Glomerular visceral epithelial cell (primary cell): ENCODE results near the gene IFI44L.

ENCODE experiments used
- DNase-seq: peaks from one replicate; pipeline ENCODE4 v3.0.0-alpha.2; 2016; ENCODE audit errors: extremely low spot score

The IFI44L gene

GRCh38 chr1:78619803-78620579 is at the start of gene IFI44L:
TSS of gene IFI44L (plus strand) at chr1:78620448. CDS start at chr1:78627916, 7,468 bp downstream.
- DNase-seq: peak; percentile 49

DNA sequence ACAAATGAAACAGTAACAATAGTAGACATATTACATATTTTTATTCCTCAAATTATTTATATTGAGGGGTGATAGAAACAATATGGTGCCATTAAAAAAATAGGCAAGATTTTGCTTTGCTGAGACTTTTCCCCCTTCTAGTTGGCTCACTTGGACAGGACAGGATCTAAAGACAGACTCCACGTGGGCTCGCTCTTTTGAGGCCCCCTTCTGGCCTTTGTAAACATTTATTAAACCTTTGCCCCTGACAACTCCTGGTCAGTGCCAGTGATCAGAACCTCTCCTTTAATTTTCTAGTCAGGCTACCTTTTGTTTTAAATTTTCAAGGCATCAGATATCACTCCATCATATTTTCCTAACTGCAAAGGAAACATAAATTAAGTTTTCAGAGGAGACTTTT is 49.7 kb upstream of the IFI44L start:
- DNase-seq: no peak

DNA sequence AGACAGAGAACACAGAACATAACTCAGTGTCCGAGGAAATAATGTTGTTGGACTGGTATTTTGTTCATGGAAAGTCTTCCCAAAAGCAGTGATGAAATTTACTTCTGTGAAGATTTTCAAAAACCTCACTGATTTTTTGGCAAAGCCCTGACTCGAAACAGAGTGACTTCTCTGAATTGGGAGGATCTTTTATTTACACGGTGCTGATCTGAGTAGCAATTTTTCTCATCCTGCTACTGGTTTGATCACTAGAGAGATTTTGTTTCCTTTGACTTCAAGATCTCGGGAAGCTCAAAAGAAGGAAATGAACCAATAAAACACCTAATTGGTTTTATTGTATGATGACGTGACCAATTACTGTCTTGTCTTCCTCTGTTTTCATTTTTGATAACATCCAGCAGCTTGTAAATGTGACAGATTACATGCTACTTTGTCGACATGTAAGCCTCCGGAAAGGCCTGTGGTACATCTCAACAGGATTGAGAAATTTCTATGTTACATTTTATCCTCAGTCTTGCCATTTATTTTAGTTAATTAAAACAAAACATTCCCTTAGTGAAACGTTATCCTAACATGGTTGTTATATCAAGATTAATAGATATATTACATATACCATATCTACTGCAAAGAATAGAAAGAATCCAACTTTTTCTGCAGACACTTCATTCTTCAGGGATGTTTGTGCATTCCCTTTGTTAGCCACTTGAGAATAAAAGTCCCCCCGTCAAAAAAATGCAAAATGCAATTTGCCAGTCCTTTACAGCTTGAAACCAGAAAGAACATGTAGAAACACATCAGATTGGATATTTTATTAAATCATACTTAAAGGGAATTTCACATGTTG is 42.8 kb upstream of the IFI44L start:
- no peak for DNase-seq

DNA sequence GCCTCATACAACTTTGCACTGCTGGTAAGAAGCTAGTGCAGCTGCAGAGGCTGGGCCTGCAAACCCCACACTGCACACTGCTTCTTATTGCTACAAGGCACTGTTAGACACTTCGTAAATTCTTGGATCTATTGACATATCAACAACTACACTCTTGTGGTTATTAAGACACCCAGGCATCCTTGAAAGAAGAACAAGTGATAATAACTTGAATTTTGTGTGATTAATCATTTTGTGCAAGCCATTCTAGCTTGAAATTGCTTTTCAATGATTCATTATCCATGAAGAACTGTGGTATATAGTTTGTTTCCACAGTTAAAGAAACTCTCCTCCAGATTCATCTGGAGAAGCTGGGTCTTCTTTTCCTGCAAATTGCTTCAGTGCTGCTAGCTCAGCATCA is 33.7 kb upstream of the IFI44L start:
- peak; percentile 61 for DNase-seq

GRCh38 chr1:78587211-78587610 is 33.0 kb upstream of the IFI44L start:
- DNase-seq: no peak

DNA sequence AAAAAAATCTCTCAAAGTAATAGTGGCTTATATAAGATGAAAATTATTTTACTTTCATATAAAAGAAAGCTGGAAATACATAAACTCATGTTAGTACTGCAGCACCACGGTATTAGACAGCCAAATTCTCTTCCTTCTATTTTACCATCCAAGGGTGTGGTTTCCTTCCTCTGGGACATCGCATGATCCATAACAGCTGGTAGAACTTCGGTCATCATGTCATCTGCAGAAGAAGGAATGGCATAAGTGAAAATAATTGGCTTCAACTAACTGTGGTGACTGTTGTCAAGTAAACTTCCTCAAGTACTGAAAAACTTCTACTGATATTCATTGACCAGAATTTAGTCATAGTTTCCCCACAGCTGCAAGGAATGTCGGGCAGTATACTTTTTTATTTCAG is 28.3 kb upstream of the IFI44L start:
- no peak for DNase-seq

DNA sequence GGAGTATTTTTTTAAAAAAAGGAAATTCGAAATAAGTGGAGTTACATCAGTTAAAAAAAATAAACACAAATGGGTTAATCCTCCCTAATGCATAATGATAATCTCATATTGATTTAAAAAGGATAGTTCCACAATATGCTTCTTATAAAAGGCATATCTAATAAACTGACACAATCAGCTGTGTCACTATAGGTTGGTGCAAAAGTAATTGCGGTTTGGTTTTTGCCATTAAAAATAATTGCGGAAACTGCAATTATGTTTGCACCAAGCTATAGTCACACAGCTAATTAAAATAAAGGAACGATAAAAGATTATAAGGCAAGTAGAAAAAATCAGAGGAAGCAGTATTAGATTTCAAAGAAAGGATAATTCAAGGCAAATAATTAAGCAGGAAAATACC is 21.0 kb upstream of the IFI44L start:
- no peak for DNase-seq

DNA sequence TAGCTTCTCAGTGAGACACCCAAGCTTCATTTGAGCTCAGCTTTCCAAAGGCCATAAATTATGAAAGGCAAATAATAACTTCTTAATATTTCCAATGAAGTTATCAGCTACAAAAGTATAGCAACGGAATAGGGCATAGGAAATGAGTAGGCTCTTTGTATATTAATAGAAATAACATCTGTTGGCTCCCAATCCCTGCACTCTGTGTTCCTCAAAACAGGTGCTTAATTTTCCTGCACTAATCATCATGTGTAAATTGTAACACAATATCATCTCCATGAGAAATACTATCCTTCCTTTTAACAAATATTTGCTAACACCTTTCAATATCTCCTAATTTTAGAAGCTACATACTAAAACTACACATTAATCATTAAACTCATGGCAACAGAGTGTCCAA is 19.2 kb upstream of the IFI44L start:
- no peak for DNase-seq

DNA sequence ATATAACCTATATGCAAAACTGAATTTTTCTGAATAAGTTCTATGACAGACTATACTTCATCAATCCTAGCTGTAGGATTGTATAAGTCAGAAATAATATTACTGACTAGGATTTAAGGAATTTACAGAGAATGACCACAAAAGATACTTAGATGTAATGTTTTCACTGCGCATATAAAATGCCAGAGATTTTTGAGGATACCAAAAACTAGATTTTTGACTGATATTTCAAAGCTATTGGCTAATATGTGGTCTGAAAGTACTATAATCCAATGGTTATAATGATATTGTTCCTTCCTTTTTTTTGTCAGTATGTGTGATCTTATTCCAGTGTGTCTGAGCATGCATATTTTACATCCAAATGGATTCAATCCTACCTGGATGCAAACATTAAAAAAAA is 17.0 kb upstream of the IFI44L start:
- no peak for DNase-seq

- no peak for DNase-seq
These were observed 15.6 kb upstream of the IFI44L start for GRCh38 chr1:78604643-78605042.

DNA sequence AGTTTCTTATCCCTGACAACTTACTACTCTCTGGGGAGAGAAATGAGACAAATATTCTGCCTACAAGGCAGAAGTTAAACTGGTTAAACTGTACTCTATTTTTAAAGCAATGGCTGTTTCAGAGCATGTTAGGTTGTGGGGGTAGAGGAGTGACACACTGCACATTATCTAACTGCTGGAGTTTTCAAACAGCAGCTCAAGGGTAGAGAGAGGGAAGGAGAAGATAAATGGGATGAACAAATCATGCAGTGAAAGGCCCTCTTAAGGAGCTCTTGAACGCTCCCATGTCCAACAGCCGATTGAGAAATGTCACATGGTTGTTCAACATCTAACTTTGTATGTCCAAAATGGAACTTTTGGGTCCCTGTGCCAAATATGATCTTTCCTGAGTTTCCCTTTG is 14.0 kb upstream of the IFI44L start:
- no peak for DNase-seq

DNA sequence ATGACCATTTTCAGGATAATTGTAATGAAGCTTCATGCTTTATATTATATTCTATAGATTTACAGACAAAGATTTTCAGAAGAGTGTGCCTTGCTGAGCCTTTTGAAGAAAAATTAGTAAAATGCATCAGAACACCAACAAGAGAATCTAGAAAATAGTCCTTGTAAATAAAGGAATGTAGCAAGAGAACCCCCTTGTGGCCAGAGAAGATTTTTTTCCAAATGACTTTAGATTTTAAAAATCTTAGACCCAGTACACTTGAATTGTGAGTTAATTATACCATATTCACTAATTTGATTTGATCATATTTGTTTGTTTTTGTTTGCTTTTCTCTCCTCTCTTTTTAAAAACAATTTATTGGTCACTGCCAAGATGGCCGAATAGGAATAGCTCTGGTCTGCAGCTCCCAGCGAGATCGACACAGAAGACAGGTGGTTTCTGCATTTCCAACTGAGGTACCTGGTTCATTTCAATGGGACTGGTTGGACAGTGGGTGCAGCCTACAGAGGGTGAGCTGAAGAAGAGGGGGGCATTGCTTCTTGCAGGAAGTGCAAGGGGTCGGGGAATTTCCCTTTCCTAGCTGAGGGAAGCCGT is 12.8 kb upstream of the IFI44L start:
- peak; percentile 31 for DNase-seq

GRCh38 chr1:78607944-78608343 is 12.3 kb upstream of the IFI44L start:
- DNase-seq: no peak

DNA sequence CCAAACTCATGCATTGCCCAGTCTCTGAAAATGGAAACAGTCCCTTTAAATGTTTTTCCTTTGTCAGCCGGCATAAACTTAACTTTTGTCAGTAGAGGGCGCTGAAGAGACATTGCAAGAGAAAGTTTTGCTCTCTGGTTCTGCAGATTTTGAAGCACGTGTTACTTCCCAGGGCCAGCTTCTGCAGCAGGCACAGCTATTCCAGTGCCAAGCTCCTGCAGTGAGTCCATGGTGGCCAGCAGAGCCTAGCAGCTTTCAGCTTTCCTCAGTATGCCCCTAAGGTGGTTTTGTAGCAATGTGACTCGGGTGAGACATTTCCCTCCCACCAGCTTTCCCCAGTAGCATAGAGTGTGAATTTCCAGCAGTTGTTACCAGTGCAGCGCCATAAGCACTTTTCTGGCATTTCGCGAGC is 2.6 kb upstream of the IFI44L start:
- peak; percentile 82 for DNase-seq

DNA sequence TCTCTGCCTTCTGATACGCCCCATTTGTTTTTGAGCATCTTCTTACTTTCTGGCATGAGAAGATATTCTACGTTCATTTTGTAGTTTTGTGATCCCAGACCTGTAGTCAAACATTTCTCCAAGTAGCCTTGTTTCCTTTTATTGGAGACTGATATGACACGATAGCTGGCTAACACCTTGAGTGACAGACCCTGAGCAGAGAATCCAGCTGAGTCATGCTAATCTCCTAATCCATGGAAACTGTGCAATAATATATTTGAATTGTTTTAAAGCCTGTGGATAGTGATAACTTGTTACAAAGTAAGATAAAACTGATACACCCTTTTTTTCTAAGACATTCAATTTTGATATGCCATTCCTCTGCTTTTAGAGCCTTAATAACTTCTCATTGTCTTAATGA is 1.2 kb upstream of the IFI44L start:
- DNase-seq: no peak

- no peak for DNase-seq
These were observed 824 bp upstream of the IFI44L start for GRCh38 chr1:78619446-78619802.

DNA sequence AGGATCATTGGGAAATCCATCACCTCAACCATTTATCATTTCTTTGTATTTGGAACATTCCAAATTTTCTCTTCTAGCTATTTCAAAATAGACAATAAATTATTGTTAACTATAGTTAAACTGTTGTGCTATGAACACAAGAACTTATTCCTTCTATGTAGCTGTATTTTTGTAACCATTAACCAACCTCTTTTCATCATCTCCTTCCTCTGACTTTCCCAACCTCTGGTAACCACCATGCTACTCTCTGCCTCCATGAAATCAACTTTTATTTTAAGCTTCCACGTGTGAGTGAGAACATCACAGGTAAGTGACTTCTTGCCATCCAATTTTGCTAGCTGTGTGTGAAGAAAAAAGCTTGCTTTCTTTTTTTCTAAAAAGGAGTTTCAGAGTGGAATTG is 418 bp downstream of the IFI44L start:
- DNase-seq: peak; percentile 13

DNA sequence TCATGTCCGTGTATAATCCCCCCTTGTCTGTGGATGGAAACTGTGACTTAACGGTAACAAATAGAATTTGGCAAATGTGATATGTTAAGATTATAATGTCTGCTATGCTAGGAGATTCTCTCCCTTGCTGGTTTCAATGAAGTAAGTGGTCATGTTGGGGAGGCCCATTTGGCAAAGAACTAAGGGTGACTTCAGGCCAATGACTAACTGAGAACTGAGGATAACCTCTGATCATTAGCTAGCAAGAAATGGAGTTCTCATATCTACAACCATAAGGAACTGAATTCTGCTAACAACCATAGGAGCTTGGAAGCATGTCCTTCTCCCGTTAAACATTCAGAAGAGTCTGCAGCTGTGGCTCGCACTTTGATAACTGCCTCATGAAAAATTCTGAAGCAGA is 2.3 kb downstream of the IFI44L start:
- DNase-seq: no peak

- no peak for DNase-seq
These were observed 3.8 kb downstream of the IFI44L start for GRCh38 chr1:78624035-78624434.

- DNase-seq: no peak
These were observed 7.1 kb downstream of the IFI44L start for GRCh38 chr1:78627321-78627720.

- no peak for DNase-seq
These were observed 10.4 kb downstream of the IFI44L start for GRCh38 chr1:78630600-78630999.

GRCh38 chr1:78633209-78633608 is 13.0 kb downstream of the IFI44L start:
- no peak for DNase-seq

DNA sequence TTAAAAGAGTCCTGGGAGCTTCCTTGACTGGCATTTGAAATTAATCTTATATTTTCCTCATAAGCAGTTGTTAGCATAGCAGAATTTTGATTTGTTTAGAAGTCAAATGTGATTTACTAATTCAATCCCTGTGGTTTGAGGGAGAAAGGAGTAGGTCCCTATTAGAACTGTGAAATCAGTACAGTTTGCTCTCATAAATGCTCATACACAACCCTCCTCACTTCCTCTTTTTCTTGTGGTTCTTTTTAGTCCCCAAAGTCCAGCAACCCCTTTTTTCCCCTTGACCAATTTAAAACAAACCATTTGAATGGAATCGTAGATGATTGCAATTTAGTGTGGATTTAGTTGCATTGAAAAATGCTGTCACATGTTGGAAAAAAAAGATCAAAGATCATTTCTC is 20.2 kb downstream of the IFI44L start:
- no peak for DNase-seq
